SKM-1 (cell line): ENCODE measurements around the gene RALBP1.
"Not testable (repeated sequence)": the region's sequence is repeated elsewhere in the genome, so short reads cannot be mapped to it uniquely, and the experiment has no call there.

Experiments
- DNase-seq: peaks from one replicate; lab custom pipeline; 2025; ENCODE audit not compliant: unreplicated experiment; lab: John Stamatoyannopoulos, UW

Gene RALBP1

DNA sequence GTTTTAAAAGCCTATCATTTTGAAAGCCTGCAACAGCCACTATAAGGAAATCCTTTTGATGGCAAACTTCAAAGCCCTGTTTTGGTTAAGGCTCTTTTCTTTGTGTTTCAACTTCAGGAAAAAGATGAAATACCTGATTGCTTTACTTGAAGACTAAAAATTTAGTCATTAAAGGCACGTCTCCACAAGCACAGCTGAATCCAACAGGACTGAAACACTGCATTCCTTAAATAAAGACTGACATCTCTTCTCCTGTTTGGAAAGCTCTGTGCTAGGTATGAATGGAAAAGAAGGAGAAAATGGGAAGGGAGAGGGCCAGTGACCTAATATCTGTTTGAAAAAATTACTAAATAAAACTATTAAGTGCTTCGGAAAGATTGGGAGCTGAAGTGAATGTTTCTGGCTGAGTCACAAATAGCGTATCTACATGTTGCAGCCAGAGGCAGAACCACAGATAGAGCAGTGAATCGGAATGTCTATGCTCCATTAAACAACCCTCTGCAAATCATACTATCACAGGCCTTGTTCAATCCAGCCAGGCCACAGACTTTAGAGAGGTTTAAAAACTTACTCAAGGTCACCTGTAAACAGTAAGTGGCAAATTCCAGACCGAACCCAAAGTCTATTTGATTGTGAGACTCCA, 21.1 kb upstream of the RALBP1 start:
- DNase-seq = no peak

DNA sequence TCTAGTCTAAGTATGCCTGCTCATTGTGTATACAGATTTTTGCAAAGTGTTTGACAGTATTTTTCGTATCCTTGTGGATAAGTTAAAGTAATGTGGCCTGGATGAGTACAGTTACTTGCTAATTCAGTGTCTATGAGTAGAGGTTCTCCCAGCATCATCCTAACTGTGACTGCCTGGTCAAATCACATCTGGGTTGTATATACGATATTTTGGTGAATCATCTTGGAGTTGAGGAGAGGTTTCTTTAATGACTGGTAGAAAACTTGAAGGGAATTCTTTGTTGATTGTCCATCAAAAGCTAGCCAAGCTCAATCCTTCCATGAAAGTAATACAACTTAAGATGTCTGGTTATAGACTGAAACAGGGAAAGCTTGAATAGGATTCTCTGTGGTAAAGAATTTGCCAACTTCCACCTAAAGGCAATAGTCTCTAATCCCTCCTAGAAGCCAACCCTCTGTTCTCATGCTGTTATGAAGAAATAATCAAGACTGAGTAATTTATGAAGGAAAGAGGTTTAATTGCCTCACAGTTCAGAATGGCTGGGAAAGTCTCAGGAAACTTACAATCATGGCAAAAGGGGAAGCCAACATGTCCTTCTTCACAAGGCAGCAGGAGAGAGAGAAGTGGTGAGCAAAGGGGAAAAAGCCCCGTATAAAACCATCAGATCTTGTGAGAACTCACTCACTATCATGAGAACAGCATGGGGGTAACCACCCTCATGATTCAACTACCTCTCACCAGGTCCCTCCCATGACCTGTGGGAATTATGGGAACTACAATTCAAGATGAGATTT, 19.4 kb upstream of the RALBP1 start:
- no peak for DNase-seq

DNA sequence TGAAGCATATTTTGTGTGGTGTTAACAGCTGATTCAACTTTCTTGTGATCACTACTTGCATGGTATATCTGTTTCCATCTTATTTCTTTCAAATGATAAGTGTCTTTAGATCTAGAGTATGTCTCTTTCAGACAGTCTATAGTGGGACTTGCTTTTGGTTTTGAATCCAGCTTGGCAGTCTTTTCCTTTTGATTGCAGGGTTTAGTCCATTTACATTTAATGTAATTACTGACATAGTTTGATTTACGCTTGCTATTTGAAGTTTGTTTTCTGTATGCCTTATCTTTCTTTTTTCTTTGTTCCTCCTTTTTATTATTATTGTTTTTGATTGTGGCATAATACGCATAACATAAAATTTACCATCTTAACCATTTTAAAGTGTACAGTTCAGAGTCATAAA, 9.2 kb upstream of the RALBP1 start:
- no peak for DNase-seq

DNA sequence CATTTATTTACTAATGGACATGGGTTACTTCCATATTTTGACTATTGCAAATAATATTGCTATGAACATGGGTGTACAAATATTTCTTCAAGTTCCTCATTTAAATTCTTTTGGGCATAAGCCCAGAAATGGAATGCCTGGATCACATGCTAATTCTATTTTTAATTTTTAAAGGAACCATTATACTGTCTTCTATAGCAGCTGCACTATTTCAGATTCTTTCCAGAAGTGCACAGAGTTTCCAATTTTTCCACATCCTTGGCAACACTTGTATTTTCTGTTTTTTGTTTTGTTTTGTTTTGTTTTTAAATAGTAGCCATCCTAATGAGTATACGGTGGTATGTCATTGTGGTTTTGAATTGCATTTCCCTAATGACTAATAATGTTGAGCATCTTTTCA, 8.5 kb upstream of the RALBP1 start:
- no peak for DNase-seq

DNA sequence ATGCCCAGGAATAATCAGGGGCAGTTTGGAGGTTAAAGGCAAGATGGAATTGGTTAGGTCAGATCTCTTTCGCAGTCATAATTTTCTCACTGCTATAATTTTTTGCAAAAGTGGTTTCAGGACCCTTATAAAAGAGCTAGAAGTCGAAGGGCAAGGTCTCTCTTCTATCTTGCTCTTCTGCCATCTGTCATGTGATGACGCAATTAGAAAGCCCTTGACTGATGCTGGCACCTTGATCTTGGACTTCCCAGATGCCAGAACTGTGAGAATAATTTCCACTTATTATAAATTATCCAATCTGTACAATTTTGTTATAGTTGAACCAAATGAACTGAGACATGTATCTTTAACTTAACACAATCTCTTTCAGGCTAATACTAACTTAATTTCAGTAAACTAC, 6.3 kb upstream of the RALBP1 start:
- DNase-seq = no peak

DNA sequence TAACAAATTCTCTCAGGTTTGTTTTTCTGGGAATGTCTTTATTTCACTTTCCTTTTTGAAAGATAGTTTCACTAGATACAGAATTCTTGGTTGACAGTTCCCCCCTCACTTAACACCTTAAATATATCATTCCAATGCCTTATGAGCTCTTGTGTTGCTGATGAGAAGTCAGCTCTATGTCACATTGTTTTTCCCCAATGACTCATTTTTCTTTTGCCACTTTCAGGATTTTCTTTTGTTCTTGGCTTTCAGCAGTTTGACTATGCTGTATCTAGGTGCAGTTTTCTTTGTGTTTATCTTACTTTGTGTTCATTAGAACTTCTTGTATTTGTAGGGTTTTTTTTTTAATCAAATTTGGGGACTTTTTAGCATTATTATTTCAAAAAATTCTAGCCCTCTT, 5.6 kb upstream of the RALBP1 start:
- DNase-seq = no peak

DNA sequence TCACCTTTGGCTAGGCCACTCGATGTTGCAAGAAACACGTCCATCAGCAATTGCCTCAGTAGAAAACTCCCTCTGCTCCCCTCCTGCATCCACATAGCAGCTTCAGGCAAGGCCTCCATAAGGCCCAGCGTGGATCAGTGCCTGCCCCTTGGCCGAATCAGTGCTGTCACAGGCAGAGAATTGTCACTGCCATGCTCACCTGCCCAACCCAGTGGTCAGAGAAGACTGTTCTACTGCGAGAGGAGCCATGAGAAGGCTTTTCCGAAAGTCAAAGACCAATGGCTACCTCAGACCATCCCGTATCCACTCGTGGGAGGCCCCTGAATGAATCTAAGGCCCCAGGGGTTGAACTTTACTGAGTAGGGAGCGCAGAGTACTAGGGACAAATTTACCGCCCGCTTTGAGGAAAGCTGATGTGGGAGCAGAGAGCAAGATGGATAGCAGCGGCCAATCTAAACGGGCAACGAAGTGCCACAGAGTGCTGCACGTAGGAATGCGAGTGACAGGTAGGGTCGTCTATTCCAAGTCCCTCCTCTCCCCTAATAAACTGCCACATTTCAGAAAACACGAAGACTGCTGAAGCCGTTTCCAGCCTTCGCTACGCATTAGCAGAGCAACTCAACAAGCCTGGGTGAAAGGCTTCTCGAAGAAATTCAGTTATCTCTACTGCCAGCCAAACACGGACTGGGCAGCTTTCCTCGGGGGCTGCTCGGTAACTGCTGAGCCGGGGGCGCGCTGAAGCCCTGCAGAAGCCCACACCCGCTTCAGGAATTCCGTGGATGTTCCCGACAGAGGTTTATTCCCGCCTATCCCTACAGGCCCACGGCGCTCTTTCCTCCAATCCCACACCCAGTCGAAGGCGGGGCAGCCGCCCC, 968 bp upstream of the RALBP1 start:
- no peak for DNase-seq

DNA sequence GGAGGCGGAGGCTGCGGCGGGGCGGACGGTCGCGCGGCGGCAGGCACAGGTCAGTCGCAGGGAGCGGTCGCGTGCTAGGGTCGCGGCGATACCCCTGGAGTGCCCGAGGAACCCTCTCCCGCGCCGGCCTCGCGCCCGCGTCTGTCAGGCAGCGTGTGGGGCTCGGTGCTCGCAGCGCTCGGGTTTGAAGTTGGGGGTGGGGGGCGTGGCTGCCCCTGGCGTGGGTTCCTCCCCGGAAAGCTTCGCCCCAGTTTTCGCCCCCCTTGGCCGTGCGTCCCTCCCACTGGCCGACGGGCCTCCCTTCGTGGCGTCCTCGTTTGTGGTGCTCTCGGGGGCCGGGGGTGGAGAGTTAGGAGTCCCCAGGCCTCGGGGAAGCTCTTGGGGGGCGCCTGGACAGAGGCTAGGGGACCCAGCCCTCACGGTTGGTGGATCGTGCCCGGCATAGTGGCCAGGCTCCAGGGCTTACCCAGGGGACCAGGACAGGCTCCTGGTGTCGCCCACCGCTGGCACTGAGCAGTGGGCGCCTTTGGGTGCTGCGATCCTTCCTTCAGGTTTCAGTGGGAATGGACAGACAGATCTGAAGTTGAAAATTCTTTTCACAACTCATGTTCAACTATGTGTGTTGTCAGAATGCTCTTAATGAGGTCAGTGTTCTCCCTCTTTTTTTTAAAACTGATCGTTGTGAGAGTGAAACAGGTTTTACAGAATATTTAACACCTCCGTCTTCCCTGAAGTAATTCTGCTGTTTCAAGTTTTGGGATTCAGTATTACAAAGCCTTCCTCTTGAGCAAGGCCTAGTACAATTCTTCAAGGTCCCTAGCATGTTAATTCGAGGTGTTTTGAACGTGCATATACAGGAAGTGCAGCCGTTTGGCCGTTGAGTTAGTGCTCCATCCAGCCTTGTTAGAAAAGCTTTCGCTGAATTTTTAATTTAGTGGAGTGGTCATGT, 604 bp downstream of the RALBP1 start:
- peak; percentile 19 for DNase-seq

DNA sequence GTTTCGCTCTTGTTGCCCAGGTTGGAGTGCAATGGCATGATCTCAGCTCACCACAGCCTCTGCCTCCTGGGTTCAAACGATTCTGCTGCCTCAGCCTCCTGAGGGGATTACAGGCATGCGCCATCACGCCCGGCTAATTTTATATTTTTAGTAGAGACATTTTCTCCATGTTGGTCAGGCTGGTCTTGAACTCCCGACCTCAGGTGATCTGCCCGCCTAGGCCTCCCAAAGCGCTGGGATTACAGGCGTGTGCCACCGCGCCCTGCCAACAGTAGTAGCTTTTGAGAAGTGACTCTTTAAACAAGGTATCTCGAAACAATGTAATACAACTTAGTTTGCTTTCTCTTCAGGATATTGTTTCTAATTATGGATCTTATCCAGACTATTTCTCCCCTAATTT, 1.6 kb downstream of the RALBP1 start:
- not testable (repeated sequence) for DNase-seq

DNA sequence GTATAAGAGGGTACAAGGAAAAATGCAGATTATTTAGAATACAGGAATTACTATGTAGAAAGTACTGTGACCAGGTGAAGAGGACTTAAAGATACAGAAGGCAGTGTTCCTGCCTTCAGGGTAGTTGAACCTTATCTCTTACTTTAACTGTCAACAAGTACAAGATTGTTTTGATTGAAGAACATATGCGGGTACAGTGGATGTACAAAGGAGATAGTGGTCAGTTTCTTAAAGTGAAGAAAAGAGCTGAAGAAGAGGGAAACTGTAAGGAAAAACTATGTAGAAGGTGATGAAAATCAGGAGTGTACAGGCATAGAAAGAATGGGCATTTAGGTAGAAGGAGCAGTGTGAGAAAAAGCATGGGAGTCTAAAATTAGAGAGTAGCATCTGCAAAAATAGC, 2.2 kb downstream of the RALBP1 start:
- no peak for DNase-seq

DNA sequence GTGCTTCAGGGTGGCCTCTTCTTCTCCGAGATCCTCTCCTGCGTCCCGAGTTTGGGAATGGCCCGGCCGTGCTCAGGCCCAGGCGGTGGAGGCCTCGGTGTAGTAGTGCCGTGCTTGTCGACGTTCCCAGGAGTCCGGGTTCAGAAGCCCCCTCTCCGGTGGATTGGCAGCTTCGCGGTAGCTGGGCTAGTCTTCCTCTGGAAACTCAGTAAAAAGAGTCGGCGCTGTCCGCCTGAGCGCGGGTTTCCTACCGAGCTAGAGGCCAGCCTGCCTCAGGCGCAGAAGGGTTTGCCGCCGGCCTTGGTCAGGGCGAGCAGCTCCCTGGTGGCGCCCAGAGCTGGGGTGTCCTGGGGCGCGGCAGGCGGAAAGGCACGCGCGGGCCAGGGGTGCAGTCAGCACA, 3.2 kb downstream of the RALBP1 start:
- no peak for DNase-seq

DNA sequence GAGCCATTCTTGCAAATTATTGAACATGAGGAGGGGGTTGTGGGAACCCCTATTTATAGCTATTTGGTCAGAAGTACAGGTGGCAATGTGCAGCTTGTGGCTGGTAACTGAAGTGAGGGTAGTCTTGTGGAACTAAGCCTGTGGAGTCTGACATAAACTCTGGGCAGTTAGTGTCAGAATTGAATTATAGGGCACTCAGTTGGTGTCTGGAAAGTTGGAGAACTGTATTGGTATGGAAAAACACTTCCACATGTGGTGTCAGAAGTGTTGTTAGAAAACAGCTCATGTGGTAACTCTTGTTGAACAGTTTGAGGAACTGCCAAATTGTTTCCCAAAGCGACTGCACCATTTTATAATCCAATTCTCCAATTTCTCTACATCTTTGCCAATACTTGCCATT, 7.5 kb downstream of the RALBP1 start:
- no peak for DNase-seq

DNA sequence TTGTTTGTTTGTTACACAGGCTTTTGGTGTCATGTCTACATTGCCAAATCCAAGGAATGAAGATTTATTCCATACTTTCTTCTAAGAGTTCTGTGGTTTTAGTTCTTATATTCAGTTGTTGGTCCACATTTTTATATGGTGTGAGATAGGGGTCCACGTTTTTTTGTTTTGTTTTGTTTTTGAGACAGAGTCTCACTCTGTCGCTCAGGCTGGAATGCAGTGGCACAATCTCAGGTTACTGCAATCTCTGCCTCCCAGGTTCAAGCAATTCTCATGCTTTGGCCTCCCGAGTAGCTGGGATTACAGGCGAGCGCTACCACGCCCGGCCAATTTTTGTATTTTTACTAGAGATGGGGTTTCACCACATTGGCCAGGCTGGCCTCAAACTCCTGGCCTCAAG, 8.2 kb downstream of the RALBP1 start:
- DNase-seq = no peak

DNA sequence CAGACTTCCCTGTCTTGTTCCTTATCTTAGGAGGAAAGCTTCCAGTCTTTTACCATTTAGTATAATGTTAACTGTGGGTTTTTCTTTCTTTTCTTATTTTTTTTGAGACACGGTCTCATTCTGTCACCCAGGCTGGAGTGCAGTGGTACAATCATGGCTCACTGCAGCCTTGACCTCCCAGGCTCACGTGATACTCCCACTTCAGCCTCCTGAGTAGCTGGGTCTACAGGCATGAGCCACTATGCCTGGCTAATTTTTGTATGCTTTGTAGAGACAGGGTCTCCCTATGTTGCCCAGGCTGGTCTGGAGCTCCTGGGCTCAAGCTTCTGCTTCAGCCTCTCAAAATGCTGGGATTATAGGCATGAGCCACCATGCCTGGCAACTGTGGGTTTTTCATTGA, 9.5 kb downstream of the RALBP1 start:
- DNase-seq = not testable (repeated sequence)

DNA sequence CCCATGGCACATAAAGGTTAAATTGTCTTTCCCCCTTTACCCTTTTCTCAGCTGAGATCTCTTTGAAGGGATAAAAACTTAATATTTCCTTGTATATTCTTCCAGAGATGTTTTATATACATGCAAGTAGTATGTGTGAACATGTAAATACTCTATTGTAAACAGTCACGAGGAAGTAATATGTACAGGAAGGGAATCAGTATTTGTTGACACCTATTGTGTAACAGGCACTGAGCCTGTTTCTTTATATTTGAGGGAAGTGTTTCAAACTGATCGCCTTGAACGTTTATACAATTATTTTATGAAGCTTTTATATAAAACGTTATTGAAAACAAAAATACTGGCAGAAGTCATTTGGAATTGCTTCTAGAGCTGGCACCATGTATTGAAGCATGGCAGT, 13.2 kb downstream of the RALBP1 start:
- DNase-seq = no peak

DNA sequence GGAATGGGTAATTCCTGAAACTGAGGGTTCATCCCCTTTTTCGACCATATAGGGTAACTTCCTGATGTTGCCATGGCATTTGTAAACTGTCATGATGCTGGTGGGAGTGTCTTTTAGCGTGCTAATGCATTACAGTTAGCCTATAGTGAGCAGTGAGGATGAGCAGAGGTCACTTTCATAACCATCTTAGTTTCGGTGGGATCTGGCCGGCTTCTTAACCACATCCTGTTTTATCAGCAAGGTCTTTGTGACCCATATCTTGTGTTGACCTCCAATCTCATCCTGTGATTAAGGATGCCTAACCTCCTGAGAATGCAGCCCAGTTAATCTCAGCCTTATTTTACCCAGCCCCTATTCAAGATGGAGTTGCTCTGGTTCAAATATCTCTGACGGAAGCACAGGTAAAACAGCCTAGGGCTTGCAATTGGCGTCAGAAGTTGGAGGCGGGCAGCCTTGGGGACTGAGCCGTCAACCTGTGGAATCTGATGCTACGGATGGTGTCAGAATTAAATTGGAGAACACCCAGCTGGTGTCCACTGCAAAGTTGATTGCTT, 19.5 kb downstream of the RALBP1 start:
- DNase-seq = no peak

DNA sequence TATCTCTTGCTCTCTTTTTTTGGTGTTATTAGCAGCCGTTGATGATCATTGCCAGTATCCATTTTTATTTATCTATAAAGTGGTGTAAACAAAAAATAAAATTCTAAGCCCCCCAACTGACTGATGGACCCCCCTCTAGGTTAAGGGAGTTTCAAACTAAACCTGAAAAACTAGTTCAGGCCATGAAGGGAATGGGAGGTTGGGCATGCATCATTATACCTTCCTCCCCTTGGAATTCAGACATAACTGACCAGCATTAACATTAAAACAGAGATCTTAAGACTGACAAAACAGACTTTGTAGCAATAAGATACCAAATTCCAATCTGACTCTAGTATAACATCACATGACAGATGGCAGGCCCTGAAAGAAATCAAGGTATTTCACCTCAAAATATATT, 20.2 kb downstream of the RALBP1 start:
- no peak for DNase-seq

DNA sequence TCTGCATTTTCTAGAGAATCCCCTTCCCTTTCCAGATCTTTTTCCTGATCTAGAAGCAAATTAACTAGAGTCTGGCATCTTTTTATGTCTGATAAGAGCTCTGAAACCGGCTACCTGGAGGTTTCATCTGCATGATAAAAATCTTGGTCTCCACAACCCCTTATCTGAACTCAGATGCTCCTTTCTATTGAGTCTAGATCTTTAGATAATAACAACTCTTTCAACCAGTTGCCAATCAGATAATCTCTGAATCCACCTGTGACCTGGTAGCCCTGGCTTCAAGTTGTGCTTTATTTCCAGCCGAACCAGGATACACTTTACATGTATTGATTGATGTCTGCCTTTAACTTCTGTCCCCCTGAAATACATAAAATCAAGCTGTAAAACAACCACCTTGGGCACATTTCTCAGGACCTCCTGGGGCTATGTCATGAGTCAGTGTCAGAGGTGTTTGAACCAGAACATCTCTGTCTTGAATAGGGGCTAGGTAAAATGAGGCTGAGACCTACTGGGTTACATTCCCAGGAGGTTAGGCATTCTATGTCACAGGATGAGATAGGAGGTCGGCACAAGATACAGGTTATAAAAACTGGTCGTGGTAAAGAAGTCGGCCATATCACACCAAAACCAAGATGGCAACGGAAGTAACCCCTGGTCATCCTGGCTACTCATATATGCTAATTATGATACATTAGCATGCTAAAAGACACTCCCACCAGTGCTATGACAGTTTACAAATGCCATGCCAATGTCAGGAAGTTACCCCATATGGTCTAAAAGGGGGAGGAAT, 20.8 kb downstream of the RALBP1 start:
- DNase-seq = no peak

DNA sequence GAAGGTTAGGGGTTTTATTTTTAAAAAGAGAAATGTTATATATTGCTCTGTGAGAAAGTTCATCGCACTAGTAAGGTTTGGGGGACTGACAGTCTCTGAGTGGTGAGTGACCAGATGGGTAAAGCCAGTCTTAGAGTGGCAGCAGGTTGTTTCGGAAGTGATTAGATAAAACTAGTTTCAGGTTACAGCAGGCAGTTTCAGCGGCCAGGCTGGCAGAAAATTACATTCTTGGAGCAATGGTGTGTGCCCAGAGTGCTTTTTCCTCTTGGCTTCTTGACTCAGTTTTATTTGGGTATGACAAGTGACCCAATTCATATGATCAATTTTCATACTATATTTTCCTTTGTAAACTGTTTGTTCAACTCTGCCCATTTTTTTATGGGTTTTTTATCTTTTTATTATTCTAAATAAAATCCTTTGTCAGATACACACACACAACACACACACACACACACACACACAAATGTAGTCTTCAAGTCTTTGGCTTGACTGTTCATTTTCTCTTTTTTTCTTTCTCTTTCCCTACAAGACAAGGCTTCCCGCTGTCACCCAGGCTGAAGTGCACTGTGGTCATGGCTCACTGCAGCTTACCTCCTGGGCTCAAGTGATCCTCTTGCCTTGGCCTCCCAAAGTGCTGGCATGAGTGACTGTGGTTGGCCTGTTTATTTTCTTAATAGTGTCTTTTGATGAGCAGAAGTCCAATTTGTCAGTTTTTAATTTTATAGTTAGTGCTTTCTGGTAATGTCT, 30.9 kb downstream of the RALBP1 start:
- DNase-seq = no peak
